HepG2 (cell line): Measurements from ENCODE around the gene ATP5PB. TPM values are rescaled to one million over a fixed set of nuclear protein-coding genes. Genes with fewer than 3 reads are reported as not detected.

Experiments used
- ATAC-seq: fragments of 200-7000 bp; cut with Tn5 transposase; 3 replicates; pipeline ENCODE4 v1.9.1; 2020; ENCODE audit warnings: mild to moderate bottlenecking, moderate library complexity
- BruUV-seq: library from RNA; stranded (reverse); fragments of 400-500 nt; replicated peaks from 2 replicates; lab custom pipeline; 2021; lab: Mats Ljungman, UMichigan
- CTCF ChIA-PET: fragments of 300-600 bp; formaldehyde crosslinking; extraction: SDS; loops from one replicate; lab custom pipeline; 2021; ENCODE audit warnings: low total read pairs, inconsistent platforms, low intra/inter-chr PET ratio; lab: Yijun Ruan, JAX
- POLR2A ChIA-PET: fragments of 350-600 bp; sonication (Branson Sonifier 250); formaldehyde crosslinking; loops from one replicate; lab custom pipeline; 2020; ENCODE audit warnings: antibody characterized with exemption, inconsistent platforms; lab: Yijun Ruan, JAX
- DNase-seq: peaks from one replicate; pipeline ENCODE4 v3.0.0-alpha.2; 2015; ENCODE audit warnings: low spot score
- FAIRE-seq: peaks from 3 replicates; lab custom pipeline; 2011; peaks lifted over from hg19 to GRCh38; lab: Jason Lieb, UNC
- H2AFZ ChIP-seq: one replicate; pipeline ENCODE4 v1.6.1; 2011; ENCODE audit warnings: low read length, inconsistent platforms
- H3K27ac ChIP-seq: fragments of 300-600 bp; 3 replicates; pipeline ENCODE4 v1.8.0; 2011; ENCODE audit warnings: mixed run types, mild to moderate bottlenecking, mixed read lengths, low read length, inconsistent platforms; ENCODE audit not compliant: insufficient read depth; ENCODE audit errors: extremely low read length
- H3K27me3 ChIP-seq, 2 experiments: fragments of 200-600 bp in 1 of 2; 2 replicates in 1 of 2; 3 replicates in 1 of 2; pipeline versions ENCODE4 v1.6.0 to v1.8.0; 2011; ENCODE audit warnings: low read length in 2 of 2, mild to moderate bottlenecking in 2 of 2, moderate library complexity in 2 of 2, inconsistent platforms in 1 of 2; ENCODE audit not compliant: insufficient read depth in 2 of 2, control insufficient read depth in 1 of 2
- H3K36me3 ChIP-seq, 2 experiments: fragments of 200-600 bp in 1 of 2; replicated peaks in 1 of 2; 2 replicates in 1 of 2; 3 replicates in 1 of 2; pipeline versions ENCODE4 v1.5.1 to v1.8.0; 2011; ENCODE audit warnings: low read length in 2 of 2, inconsistent platforms in 1 of 2; ENCODE audit not compliant: insufficient read depth in 2 of 2, control insufficient read depth in 1 of 2
- H3K4me1 ChIP-seq: 2 replicates; pipeline ENCODE4 v1.5.1; 2012; ENCODE audit warnings: low read length, inconsistent platforms; ENCODE audit not compliant: insufficient read depth
- H3K4me2 ChIP-seq: 2 replicates; pipeline ENCODE4 v1.6.0; 2011; ENCODE audit warnings: low read depth, low read length, inconsistent platforms
- H3K4me3 ChIP-seq, 3 experiments: fragments of 200-600 bp in 1 of 3; sonication (generic), shearing (Covaris generic) in 1 of 3; replicated peaks in 1 of 3; 2 replicates each; pipeline ENCODE4 v1.5.1; 2011 to 2016; ENCODE audit warnings: low read length in 3 of 3, inconsistent platforms in 2 of 3, low read depth in 2 of 3, mild to moderate bottlenecking in 2 of 3, control low read depth in 1 of 3, mixed read lengths in 1 of 3; ENCODE audit not compliant: insufficient read depth in 1 of 3
- H3K79me2 ChIP-seq: one replicate; pipeline ENCODE4 v1.6.1; 2011; ENCODE audit warnings: low read length, inconsistent platforms; ENCODE audit not compliant: insufficient read depth
- H3K9ac ChIP-seq: 2 replicates; pipeline ENCODE4 v1.6.0; 2011; ENCODE audit warnings: mild to moderate bottlenecking, low read depth, low read length, inconsistent platforms; ENCODE audit not compliant: insufficient read depth
- H3K9me3 ChIP-seq: 2 replicates; pipeline ENCODE4 v1.5.1; 2012; ENCODE audit warnings: mild to moderate bottlenecking, low read length
- H4K20me1 ChIP-seq: 2 replicates; pipeline ENCODE4 v1.6.0; 2011; ENCODE audit warnings: inconsistent platforms, mild to moderate bottlenecking, low read length, moderate library complexity; ENCODE audit not compliant: insufficient read depth
- EEA1 ChIP-seq: sonication (generic); formaldehyde crosslinking; IDR thresholded peaks from 2 replicates; pipeline ENCODE4 v1.5.1; 2020; ENCODE audit warnings: mild to moderate bottlenecking, missing genetic modification reagents, borderline replicate concordance
- FOXC1 ChIP-seq: sonication (generic); formaldehyde crosslinking; IDR thresholded peaks from 2 replicates; pipeline ENCODE4 v1.8.0; 2022; ENCODE audit warnings: mild to moderate bottlenecking, missing genetic modification reagents, borderline replicate concordance
- FOXK2 ChIP-seq: fragments of 450-650 bp; IDR thresholded peaks from 2 replicates; pipeline ENCODE4 v1.6.1; 2016
- HNRNPUL1 ChIP-seq: fragments of 200-400 bp; formaldehyde crosslinking; IDR thresholded peaks from 2 replicates; pipeline ENCODE4 v1.6.1; 2017; ENCODE audit warnings: low read depth, mild to moderate bottlenecking, low read length, moderate library complexity
- JUN ChIP-seq: sonication (generic); formaldehyde crosslinking; IDR thresholded peaks from 2 replicates; pipeline ENCODE4 v1.4.0; 2020; ENCODE audit warnings: mild to moderate bottlenecking, missing genetic modification reagents
- JUND ChIP-seq: sonication (generic); formaldehyde crosslinking; IDR thresholded peaks from 2 replicates; pipeline ENCODE4 v1.8.0; 2022; ENCODE audit warnings: mild to moderate bottlenecking, missing genetic modification reagents
- MXI1 ChIP-seq: IDR thresholded peaks from 3 replicates; pipeline ENCODE4 v1.6.1; 2012; ENCODE audit warnings: low read depth, low read length, inconsistent platforms, borderline replicate concordance
- SUZ12 ChIP-seq: fragments of 150-350 bp; IDR thresholded peaks from 2 replicates; pipeline ENCODE4 v1.6.1; 2014; ENCODE audit warnings: low read depth, low read length
- TBL1XR1 ChIP-seq: fragments of 150-350 bp; IDR thresholded peaks from 2 replicates; pipeline ENCODE4 v1.6.1; 2014; ENCODE audit warnings: borderline replicate concordance, low read length; ENCODE audit not compliant: partially characterized antibody
- ZFP90 ChIP-seq: sonication (generic); formaldehyde crosslinking; IDR thresholded peaks from 2 replicates; pipeline ENCODE4 v1.8.0; 2022; ENCODE audit warnings: missing genetic modification reagents, mild to moderate bottlenecking, inconsistent platforms, borderline replicate concordance
- ZNF496 ChIP-seq: sonication (generic); formaldehyde crosslinking; IDR thresholded peaks from 2 replicates; pipeline ENCODE4 v1.8.1; 2023; ENCODE audit warnings: mild to moderate bottlenecking, moderate library complexity, missing genetic modification reagents; ENCODE audit not compliant: insufficient replicate concordance
- ZNF577 ChIP-seq: sonication (generic); formaldehyde crosslinking; IDR thresholded peaks from 2 replicates; pipeline ENCODE4 v1.4.0; 2020; ENCODE audit warnings: mild to moderate bottlenecking, low read depth, missing genetic modification reagents, borderline replicate concordance
- ZNF776 ChIP-seq: sonication (generic); formaldehyde crosslinking; IDR thresholded peaks from 2 replicates; pipeline ENCODE4 v1.4.0; 2020; ENCODE audit warnings: mild to moderate bottlenecking, missing genetic modification reagents
- ZNF777 ChIP-seq: sonication (generic); formaldehyde crosslinking; IDR thresholded peaks from 2 replicates; pipeline ENCODE4 v1.4.0; 2020; ENCODE audit warnings: missing genetic modification reagents
- WGBS: methylation state at CpG from one replicate; pipeline ENCODE4 v1.1.6; 2017; ENCODE audit warnings: low lambda C conversion rate; 5-methylcytosine and 5-hydroxymethylcytosine counted together
- in situ Hi-C: cut with HindIII; loops from 2 replicates; pipeline ENCODE4 v1.10.0; 2017; ENCODE audit warnings: low pct_unique_long_range_greater_than_20kb; ENCODE audit not compliant: extremely low pct_ligation_motif_present
- intact Hi-C: fragments of 100-400 bp; cut with micrococcal nuclease; formaldehyde crosslinking; loops from one replicate; pipeline ENCODE4 v1.10.0; 2022; ENCODE audit not compliant: unreplicated experiment
- polyA plus RNA-seq, 8 experiments: library from polyadenylated mRNA; depleted of rRNA in 3 of 8; stranded (reverse) in 7 of 8; unstranded in 1 of 8; fragments of >200 nt; fragmentation: Illumina TruSeq in 4 of 8; extraction: Trizol in 4 of 8; gene quantifications; 2 replicates each; pipeline versions ENCODE4 v1.2.1 to v1.2.3, GENCODE V29; 2011 to 2016; ENCODE audit warnings: low read depth in 4 of 8, missing spikeins in 1 of 8, mixed read lengths in 1 of 8; ENCODE audit not compliant: insufficient read depth in 1 of 8
- total RNA-seq, 5 experiments: library from RNA; depleted of rRNA; stranded (reverse); fragments of >200 nt; fragmentation: Illumina TruSeq; extraction: Trizol; gene quantifications; 2 replicates each; pipeline ENCODE4 v1.2.3, GENCODE V29; 2016; ENCODE audit warnings: low read depth in 1 of 5
- TF ChIP-seq, protein P1 (sequence below): sonication (generic); formaldehyde crosslinking; IDR thresholded peaks from 2 replicates; pipeline ENCODE4 v1.9.0; 2021; ENCODE audit warnings: missing genetic modification reagents, borderline replicate concordance
- TF ChIP-seq, protein P2 (sequence below): sonication (generic); formaldehyde crosslinking; IDR thresholded peaks from 2 replicates; pipeline ENCODE4 v1.4.0; 2020; ENCODE audit warnings: missing genetic modification reagents, borderline replicate concordance
- TF ChIP-seq, protein P3 (sequence below): sonication (generic); formaldehyde crosslinking; IDR thresholded peaks from 2 replicates; pipeline ENCODE4 v1.8.0; 2022; ENCODE audit warnings: mild to moderate bottlenecking, missing genetic modification reagents

The ATP5PB gene
- total and polyA plus RNA-seq, 2 of the 13 experiments (the other 11 are each of a cell fraction or from before 2014, with no cell fraction given): 297 to 541 TPM

DNA sequence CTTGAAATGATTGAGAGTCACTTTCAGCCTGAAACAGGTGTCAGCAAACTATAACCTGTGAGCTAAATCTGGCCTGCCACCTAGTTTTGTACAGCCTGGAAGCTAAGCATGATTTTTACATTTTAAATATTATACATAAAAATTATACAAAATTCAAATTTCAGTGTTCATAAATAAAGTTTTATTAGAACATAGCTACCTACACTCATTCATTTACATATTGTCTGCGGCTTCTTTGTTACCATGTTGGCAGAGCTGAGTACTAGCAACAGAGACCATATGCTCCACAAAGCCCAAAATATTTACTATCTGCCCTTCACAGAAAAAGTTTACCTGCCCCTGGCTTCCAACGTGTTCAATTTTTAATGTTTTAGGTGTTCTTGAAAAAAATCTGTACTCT is 16.5 kb downstream of the ATP5PB start (continued):
- TF ChIP-seq, protein P1, sequence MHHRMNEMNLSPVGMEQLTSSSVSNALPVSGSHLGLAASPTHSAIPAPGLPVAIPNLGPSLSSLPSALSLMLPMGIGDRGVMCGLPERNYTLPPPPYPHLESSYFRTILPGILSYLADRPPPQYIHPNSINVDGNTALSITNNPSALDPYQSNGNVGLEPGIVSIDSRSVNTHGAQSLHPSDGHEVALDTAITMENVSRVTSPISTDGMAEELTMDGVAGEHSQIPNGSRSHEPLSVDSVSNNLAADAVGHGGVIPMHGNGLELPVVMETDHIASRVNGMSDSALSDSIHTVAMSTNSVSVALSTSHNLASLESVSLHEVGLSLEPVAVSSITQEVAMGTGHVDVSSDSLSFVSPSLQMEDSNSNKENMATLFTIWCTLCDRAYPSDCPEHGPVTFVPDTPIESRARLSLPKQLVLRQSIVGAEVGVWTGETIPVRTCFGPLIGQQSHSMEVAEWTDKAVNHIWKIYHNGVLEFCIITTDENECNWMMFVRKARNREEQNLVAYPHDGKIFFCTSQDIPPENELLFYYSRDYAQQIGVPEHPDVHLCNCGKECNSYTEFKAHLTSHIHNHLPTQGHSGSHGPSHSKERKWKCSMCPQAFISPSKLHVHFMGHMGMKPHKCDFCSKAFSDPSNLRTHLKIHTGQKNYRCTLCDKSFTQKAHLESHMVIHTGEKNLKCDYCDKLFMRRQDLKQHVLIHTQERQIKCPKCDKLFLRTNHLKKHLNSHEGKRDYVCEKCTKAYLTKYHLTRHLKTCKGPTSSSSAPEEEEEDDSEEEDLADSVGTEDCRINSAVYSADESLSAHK: no peak
- TF ChIP-seq ZFP90 (CRISPR knock-in tag) (no peak), SUZ12 (no peak), MXI1 (no peak), FOXC1 (CRISPR knock-in tag) (no peak), ZNF577 (CRISPR knock-in tag) (no peak), ZNF776 (CRISPR knock-in tag) (no peak), JUND (CRISPR knock-in tag) (no peak)

DNA sequence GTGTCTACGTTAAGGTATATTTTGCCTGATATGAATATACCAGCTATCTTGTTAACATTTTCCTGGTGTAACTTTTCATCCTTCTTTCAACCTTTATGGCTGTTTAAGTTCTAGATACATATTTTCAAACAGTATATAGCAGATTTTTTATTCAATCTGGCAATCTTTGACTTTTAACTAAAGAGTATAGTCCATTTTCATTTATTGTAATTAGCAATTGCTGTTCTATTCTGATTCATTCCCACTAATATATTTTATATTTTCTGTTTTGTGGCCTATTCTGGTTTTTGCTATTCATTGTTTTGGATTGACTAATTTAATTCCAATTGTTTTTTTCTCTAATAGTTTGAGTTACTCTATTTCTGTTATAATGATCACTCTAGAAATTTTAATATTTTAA is 17.2 kb downstream of the ATP5PB start:
- no peak overlapping the region for H3K27ac ChIP-seq
- no peak for FAIRE-seq
- DNase-seq: no peak
- BruUV-seq: no TSS peak
- no peak overlapping the region for H2AFZ ChIP-seq
- H3K9ac ChIP-seq: no peak overlapping the region
- peaks cover 27% of the 10 kb centered on the region for H3K4me1 ChIP-seq
- H4K20me1 ChIP-seq: no peaks in the 10 kb centered on the region
- no peaks in the 10 kb centered on the region for H3K27me3 ChIP-seq
- ChIA-PET POLR2A (no interaction called here), CTCF (no interaction called here)
- H3K4me3 ChIP-seq: no peak overlapping the region
- peaks cover 1 to 3% of the 10 kb centered on the region in 2 experiments; a peak in 1 of 5 replicates for H3K36me3 ChIP-seq
- in situ Hi-C loops: no loop called here
- 0% methylated on average over 1 of the region's 1 CpG for WGBS
- ATAC-seq: no peak
- no peaks in the 10 kb centered on the region for H3K79me2 ChIP-seq
- H3K4me2 ChIP-seq: no peak overlapping the region
- intact Hi-C loops: no loop called here
- H3K9me3 ChIP-seq: no peaks in the 10 kb centered on the region
- TF ChIP-seq FOXK2: no peak
- TF ChIP-seq ZNF777 (CRISPR knock-in tag): no peak
- TF ChIP-seq JUN (CRISPR knock-in tag): no peak
- no peak for TF ChIP-seq HNRNPUL1
- no peak for TF ChIP-seq TBL1XR1
- no peak for TF ChIP-seq ZNF496 (CRISPR knock-in tag)
- TF ChIP-seq, protein P2, sequence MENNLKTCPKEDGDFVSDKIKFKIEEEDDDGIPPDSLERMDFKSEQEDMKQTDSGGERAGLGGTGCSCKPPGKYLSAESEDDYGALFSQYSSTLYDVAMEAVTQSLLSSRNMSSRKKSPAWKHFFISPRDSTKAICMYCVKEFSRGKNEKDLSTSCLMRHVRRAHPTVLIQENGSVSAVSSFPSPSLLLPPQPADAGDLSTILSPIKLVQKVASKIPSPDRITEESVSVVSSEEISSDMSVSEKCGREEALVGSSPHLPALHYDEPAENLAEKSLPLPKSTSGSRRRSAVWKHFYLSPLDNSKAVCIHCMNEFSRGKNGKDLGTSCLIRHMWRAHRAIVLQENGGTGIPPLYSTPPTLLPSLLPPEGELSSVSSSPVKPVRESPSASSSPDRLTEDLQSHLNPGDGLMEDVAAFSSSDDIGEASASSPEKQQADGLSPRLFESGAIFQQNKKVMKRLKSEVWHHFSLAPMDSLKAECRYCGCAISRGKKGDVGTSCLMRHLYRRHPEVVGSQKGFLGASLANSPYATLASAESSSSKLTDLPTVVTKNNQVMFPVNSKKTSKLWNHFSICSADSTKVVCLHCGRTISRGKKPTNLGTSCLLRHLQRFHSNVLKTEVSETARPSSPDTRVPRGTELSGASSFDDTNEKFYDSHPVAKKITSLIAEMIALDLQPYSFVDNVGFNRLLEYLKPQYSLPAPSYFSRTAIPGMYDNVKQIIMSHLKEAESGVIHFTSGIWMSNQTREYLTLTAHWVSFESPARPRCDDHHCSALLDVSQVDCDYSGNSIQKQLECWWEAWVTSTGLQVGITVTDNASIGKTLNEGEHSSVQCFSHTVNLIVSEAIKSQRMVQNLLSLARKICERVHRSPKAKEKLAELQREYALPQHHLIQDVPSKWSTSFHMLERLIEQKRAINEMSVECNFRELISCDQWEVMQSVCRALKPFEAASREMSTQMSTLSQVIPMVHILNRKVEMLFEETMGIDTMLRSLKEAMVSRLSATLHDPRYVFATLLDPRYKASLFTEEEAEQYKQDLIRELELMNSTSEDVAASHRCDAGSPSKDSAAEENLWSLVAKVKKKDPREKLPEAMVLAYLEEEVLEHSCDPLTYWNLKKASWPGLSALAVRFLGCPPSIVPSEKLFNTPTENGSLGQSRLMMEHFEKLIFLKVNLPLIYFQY (CRISPR knock-in tag): no peak
- no peak for TF ChIP-seq EEA1
- TF ChIP-seq, protein P3, sequence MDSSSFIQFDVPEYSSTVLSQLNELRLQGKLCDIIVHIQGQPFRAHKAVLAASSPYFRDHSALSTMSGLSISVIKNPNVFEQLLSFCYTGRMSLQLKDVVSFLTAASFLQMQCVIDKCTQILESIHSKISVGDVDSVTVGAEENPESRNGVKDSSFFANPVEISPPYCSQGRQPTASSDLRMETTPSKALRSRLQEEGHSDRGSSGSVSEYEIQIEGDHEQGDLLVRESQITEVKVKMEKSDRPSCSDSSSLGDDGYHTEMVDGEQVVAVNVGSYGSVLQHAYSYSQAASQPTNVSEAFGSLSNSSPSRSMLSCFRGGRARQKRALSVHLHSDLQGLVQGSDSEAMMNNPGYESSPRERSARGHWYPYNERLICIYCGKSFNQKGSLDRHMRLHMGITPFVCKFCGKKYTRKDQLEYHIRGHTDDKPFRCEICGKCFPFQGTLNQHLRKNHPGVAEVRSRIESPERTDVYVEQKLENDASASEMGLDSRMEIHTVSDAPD (CRISPR knock-in tag): no peak
